Tibial nerve (tissue), 4 donors: ENCODE data around the gene NKX6-2. TPM values are rescaled to one million over a fixed set of nuclear protein-coding genes. Genes with fewer than 3 reads are reported as not detected.

Experiments used
- DNase-seq, 2 donors: peaks; one replicate each; pipeline ENCODE4 v3.0.0-alpha.2; 2019; ENCODE audit warnings: low spot score in 2 of 2
- H3K27ac ChIP-seq, 4 donors: fragments of 200-600 bp; sonication (generic) in 3 of 4; one replicate each; pipeline ENCODE4 v1.5.1; 2017 to 2019; ENCODE audit warnings: mild to moderate bottlenecking in 1 of 4
- H3K27me3 ChIP-seq, 2 donors: fragments of 200-600 bp; sonication (generic) in 1 of 2; one replicate each; pipeline versions ENCODE4 v1.5.1 to v1.6.0; 2017 to 2019
- H3K36me3 ChIP-seq, 3 donors: fragments of 200-600 bp; sonication (generic); one replicate each; pipeline ENCODE4 v1.5.1; 2018 to 2019
- H3K4me1 ChIP-seq, 4 donors: fragments of 200-600 bp; sonication (generic) in 3 of 4; one replicate each; pipeline ENCODE4 v1.5.1; 2017 to 2019
- H3K4me3 ChIP-seq, 4 donors: fragments of 200-600 bp; sonication (generic) in 3 of 4; one replicate each; pipeline ENCODE4 v1.5.1; 2017 to 2019; ENCODE audit warnings: mild to moderate bottlenecking in 1 of 4, moderate library complexity in 1 of 4
- H3K9me3 ChIP-seq, 4 donors: fragments of 200-600 bp; sonication (generic) in 3 of 4; one replicate each; pipeline ENCODE4 v1.5.1; 2017 to 2019
- EP300 ChIP-seq, 2 donors: sonication (generic); formaldehyde crosslinking; IDR thresholded peaks; one replicate each; pipeline ENCODE4 v1.6.1; 2017; ENCODE audit warnings: antibody characterized with exemption in 2 of 2, mild to moderate bottlenecking in 1 of 2
- POLR2A ChIP-seq, 2 donors: fragments of 450-650 bp; IDR thresholded peaks; one replicate each; pipeline ENCODE4 v1.6.1; 2017; ENCODE audit warnings: antibody characterized with exemption in 2 of 2, mild to moderate bottlenecking in 2 of 2, moderate library complexity in 2 of 2
- WGBS, 2 donors: methylation state at CpG; one replicate each; pipeline ENCODE4 v1.1.5; 2018; 5-methylcytosine and 5-hydroxymethylcytosine counted together
- total RNA-seq, 4 donors: library from RNA; depleted of rRNA; stranded (reverse); fragments of >200 nt; gene quantifications; one replicate each; pipeline ENCODE4 v1.1.0, GENCODE V29; 2016
- TF ChIP-seq, protein P1 (sequence below), 5 experiments: fragments of 200-600 bp in 3 of 5; fragments of 450-650 bp in 2 of 5; sonication (generic) in 3 of 5; IDR thresholded peaks; one replicate each; pipeline ENCODE4 v1.5.1; 2016 to 2019; ENCODE audit warnings: antibody characterized with exemption in 5 of 5, mild to moderate bottlenecking in 3 of 5, moderate library complexity in 2 of 5

Gene NKX6-2
- total RNA-seq, 4 donors from 2014 or later, result 0.20 to 10.3 (median 2.5) TPM

DNA sequence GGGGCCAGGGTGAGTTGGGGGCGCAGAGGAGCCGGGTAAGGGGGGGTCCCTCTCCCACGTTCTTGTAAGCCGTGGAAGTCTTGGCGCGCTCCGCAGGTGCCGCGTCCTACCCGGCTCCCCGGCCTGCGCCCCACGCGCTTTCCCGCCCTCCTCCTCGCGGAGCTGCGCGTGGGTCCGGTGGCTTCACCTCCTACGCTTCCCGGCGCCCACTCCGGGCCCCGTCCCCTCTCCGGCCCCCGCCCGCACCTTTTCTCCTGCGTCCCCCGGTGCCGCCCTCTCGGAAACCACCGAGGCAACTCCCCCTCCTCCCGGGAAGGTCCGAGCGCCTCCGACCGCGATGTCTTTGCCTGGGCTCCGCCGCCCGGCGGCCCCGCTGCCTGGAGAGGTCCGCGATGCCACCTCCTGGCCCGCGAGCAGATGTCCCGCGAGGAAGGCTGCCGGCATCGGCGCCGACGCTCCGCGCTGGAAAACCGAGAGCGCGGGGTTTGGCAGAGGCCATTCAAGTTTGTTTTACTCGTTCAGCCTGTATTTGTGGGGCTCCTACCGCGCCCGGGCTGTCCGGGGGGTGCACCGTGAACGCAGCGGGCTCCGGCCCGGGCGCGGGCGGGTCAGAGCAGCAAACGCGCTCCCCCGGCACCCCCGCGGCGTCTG lies 2.4 kb upstream of the NKX6-2 start:
- H3K9me3 ChIP-seq, result peaks cover 0 to 5% (median 0%) of the 10 kb centered on the region in 4 donors
- 0 to 1% methylated on average over 48 to 51 of the region's 79 CpGs for WGBS, 2 donors
- H3K36me3 ChIP-seq, result peaks cover 0 to 11% (median 0%) of the 10 kb centered on the region in 3 donors
- TF ChIP-seq EP300 (IDR thresholded peaks at IDR 0.05) (no peak), POLR2A (IDR thresholded peaks at IDR 0.05) (no peak)
- TF ChIP-seq, protein P1, sequence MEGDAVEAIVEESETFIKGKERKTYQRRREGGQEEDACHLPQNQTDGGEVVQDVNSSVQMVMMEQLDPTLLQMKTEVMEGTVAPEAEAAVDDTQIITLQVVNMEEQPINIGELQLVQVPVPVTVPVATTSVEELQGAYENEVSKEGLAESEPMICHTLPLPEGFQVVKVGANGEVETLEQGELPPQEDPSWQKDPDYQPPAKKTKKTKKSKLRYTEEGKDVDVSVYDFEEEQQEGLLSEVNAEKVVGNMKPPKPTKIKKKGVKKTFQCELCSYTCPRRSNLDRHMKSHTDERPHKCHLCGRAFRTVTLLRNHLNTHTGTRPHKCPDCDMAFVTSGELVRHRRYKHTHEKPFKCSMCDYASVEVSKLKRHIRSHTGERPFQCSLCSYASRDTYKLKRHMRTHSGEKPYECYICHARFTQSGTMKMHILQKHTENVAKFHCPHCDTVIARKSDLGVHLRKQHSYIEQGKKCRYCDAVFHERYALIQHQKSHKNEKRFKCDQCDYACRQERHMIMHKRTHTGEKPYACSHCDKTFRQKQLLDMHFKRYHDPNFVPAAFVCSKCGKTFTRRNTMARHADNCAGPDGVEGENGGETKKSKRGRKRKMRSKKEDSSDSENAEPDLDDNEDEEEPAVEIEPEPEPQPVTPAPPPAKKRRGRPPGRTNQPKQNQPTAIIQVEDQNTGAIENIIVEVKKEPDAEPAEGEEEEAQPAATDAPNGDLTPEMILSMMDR (IDR thresholded peaks at IDR 0.05), result peak; percentile 11 to 73 (median 37)
- peak overlapping the region in 1 of 4 donors; percentile 40 for H3K4me3 ChIP-seq
- peaks cover 0 to 45% (median 24%) of the 10 kb centered on the region in 4 donors for H3K4me1 ChIP-seq
- H3K27me3 ChIP-seq, result peaks cover 6 to 76% of the 10 kb centered on the region in 2 donors
- peak overlapping the region in 1 of 4 donors; percentile 13 for H3K27ac ChIP-seq
- no peak for DNase-seq

DNA sequence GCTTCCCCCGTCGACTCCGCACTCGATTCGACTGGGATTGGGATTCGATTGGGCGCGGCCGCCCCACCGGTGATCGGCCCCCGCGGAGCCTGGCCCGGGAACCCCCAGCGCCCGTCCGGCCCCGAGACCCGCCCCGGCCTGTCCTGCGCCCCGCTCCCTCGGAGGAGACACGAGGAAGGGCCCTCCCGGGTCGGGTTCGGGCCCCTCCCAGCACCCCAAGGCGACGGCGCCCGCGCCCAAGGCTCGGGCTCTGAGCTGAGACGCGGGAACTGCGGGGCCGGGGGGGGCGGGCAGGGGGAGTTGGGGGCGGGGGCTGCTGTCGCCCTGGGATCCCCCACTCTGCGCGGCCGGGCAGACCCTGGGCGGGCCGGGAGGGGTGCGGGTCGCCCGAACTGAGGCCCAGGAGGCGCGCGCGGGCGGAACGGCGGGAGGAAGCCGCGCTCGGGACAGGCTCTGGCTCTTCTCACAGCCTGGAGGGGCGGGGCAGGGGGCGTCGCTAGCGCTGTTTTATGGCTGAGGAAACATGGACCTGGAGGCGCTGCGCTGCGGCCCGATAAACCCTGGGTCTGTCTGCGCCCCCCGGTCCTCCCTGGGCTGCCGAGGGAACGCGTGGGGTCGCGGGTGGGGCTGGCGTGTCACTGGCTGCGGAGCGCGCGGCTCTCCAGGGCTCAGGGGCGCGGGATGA lies 1.7 kb upstream of the NKX6-2 start:
- Histone ChIP-seq H3K27ac (peak overlapping the region in 1 of 4 donors; percentile 13), H3K9me3 (peaks cover 0 to 5% (median 0%) of the 10 kb centered on the region in 4 donors), H3K4me1 (peaks cover 0 to 45% (median 24%) of the 10 kb centered on the region in 4 donors), H3K4me3 (peak overlapping the region in 2 of 4 donors; percentile 5 to 40), H3K36me3 (peaks cover 0 to 18% (median 0%) of the 10 kb centered on the region in 3 donors), H3K27me3 (peaks cover 6 to 70% of the 10 kb centered on the region in 2 donors)
- TF ChIP-seq, protein P1 (IDR thresholded peaks at IDR 0.05), result no peak
- no peak for TF ChIP-seq EP300 (IDR thresholded peaks at IDR 0.05)
- TF ChIP-seq POLR2A (IDR thresholded peaks at IDR 0.05), result no peak
- WGBS, 2 donors, result 0% methylated on average over 10 to 15 of the region's 80 CpGs
- no peak for DNase-seq

DNA sequence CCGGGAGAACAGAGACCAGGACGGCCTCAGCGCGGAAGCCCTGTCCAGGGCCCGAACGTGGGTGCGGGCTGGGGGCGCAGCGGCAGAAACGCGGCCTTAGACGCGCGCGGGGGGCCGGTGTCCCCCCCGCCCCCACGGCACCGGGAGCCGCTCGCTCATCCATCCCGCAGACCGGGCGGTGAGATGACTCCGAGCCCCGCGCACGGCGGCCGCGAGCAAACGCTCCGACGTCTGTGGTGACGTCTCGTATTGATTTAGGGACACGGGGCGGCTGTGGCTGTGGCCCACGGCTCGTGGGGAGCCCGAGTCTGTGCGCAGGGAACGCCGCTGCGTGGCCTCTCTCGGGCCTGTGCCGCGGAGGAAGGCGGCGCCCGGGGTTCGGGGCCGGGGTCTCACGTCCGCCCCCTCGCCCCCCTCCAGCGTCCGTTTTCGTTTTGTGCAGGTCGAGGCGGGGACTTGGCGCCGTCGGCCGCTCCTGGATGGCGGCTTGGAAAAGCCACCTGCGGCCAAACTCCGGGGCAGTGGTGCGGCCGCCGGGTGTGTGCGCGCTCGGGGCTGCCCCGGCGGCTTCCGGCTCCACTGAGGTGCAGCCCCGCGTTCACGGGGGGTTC lies 1.0 kb upstream of the NKX6-2 start:
- peaks cover 6 to 70% of the 10 kb centered on the region in 2 donors for H3K27me3 ChIP-seq
- WGBS, 2 donors, result 2% methylated on average over 39 of the region's 80 CpGs; no CpG with 5 or more reads in 1 of the 2 donors
- H3K27ac ChIP-seq, result peak overlapping the region in 1 of 4 donors; percentile 13
- peaks cover 0 to 25% (median 0%) of the 10 kb centered on the region in 3 donors for H3K36me3 ChIP-seq
- no peak for DNase-seq
- H3K4me3 ChIP-seq, result peak overlapping the region in 3 of 4 donors; percentile 5 to 40 (median 11)
- H3K4me1 ChIP-seq, result peaks cover 0 to 45% (median 24%) of the 10 kb centered on the region in 4 donors
- TF ChIP-seq POLR2A (IDR thresholded peaks at IDR 0.05), result no peak
- TF ChIP-seq EP300 (IDR thresholded peaks at IDR 0.05), result peak in 1 of 2 donors; percentile 6
- H3K9me3 ChIP-seq, result peaks cover 0 to 5% (median 0%) of the 10 kb centered on the region in 4 donors

DNA sequence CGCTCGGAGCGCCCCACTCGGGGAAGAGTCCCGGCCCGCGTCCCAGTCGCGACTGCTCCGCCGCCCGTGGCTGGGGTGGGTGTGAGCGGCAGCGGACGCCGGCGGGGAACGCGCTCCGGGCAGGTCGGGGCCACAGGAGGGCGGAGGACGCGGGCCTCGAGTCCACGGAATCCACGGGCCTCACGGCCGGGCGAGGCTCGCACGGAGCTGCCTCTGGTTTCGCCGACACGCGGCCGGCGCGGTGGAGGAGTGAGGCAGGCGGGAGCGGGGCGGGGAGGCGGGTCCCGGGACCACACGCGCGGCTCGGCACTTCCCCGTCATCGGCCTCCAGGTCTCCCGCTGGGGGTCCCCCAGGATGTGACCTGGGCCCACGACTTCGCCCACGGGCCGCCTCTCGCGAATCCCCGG lies 533 bp upstream of the NKX6-2 start:
- 3 to 7% methylated on average over 30 to 37 of the region's 58 CpGs for WGBS, 2 donors
- no peak overlapping the region for H3K27ac ChIP-seq
- TF ChIP-seq POLR2A (IDR thresholded peaks at IDR 0.05) (no peak), EP300 (IDR thresholded peaks at IDR 0.05) (no peak)
- TF ChIP-seq, protein P1 (IDR thresholded peaks at IDR 0.05), result no peak
- H3K4me1 ChIP-seq, result peaks cover 0 to 45% (median 24%) of the 10 kb centered on the region in 4 donors
- H3K27me3 ChIP-seq, result peaks cover 6 to 70% of the 10 kb centered on the region in 2 donors
- H3K36me3 ChIP-seq, result peaks cover 0 to 30% (median 5%) of the 10 kb centered on the region in 3 donors
- no peak for DNase-seq
- H3K9me3 ChIP-seq, result peaks cover 0 to 5% (median 0%) of the 10 kb centered on the region in 4 donors
- H3K4me3 ChIP-seq, result peak overlapping the region in 2 of 4 donors; percentile 11 to 40
